Renal cortex interstitium (tissue), 15 donors: ENCODE measurements around the gene EIF5AL1. TPM values are rescaled to one million over a fixed set of nuclear protein-coding genes. Genes with fewer than 3 reads are reported as not detected.
"Not testable (repeated sequence)": the region's sequence is repeated elsewhere in the genome, so short reads cannot be mapped to it uniquely, and the experiment has no call there.

Source experiments
- DNase-seq, 11 donors: peaks; one replicate each; pipeline ENCODE4 v3.0.0-alpha.2; 2013; ENCODE audit warnings: low read depth in 9 of 11, low spot score in 4 of 11; ENCODE audit errors: extremely low read depth in 1 of 11
- long read RNA-seq, 16 experiments: transcript quantifications; one replicate each; lab custom pipeline, GENCODE V29; 2026
- polyA plus RNA-seq, 3 donors: library from polyadenylated mRNA; unstranded; fragments of 120-200 nt; gene quantifications; one replicate each; pipeline ENCODE4 v1.2.1, GENCODE V29; 2013; ENCODE audit not compliant: insufficient read length in 3 of 3

EIF5AL1 gene
- polyA plus RNA-seq: 1 to 10 TPM in 1 of 3 donors, under 1 TPM in 2; 0.12 to 1.6 (median 0.70) TPM
- long read RNA-seq, donor 1, transcript EIF5AL1-201 (1 exons, 3,840 nt): major isoform, 102 of 102 reads
- long read RNA-seq, donor 1, partial matches to known transcripts: 0 of 102 reads
- long read RNA-seq, donor 1, other reads (novel, unspliced or antisense): 0 of 102 reads
- long read RNA-seq, donor 2, transcript EIF5AL1-201 (1 exons, 3,840 nt): major isoform, 15 of 15 reads
- long read RNA-seq, donor 2, partial matches to known transcripts: 0 of 15 reads
- long read RNA-seq, donor 2, other reads (novel, unspliced or antisense): 0 of 15 reads
- long read RNA-seq, donor 3, transcript EIF5AL1-201 (1 exons, 3,840 nt): major isoform, 84 of 84 reads
- long read RNA-seq, donor 3, partial matches to known transcripts: 0 of 84 reads
- long read RNA-seq, donor 3, other reads (novel, unspliced or antisense): 0 of 84 reads
- long read RNA-seq, donor 4, transcript EIF5AL1-201 (1 exons, 3,840 nt): major isoform, 132 of 132 reads
- long read RNA-seq, donor 4, partial matches to known transcripts: 0 of 132 reads
- long read RNA-seq, donor 4, other reads (novel, unspliced or antisense): 0 of 132 reads
- long read RNA-seq, donor 5: 0 reads
- long read RNA-seq, donor 6, transcript EIF5AL1-201 (1 exons, 3,840 nt): major isoform, 28 of 28 reads
- long read RNA-seq, donor 6, partial matches to known transcripts: 0 of 28 reads
- long read RNA-seq, donor 6, other reads (novel, unspliced or antisense): 0 of 28 reads
- long read RNA-seq, donor 7, transcript EIF5AL1-201 (1 exons, 3,840 nt): major isoform, 58 of 58 reads
- long read RNA-seq, donor 7, partial matches to known transcripts: 0 of 58 reads
- long read RNA-seq, donor 7, other reads (novel, unspliced or antisense): 0 of 58 reads
- long read RNA-seq, donor 8, transcript EIF5AL1-201 (1 exons, 3,840 nt): major isoform, 57 of 57 reads
- long read RNA-seq, donor 8, partial matches to known transcripts: 0 of 57 reads
- long read RNA-seq, donor 8, other reads (novel, unspliced or antisense): 0 of 57 reads
- long read RNA-seq, donor 9, transcript EIF5AL1-201 (1 exons, 3,840 nt): major isoform, 31 of 31 reads
- long read RNA-seq, donor 9, partial matches to known transcripts: 0 of 31 reads
- long read RNA-seq, donor 9, other reads (novel, unspliced or antisense): 0 of 31 reads
- long read RNA-seq, donor 10, transcript EIF5AL1-201 (1 exons, 3,840 nt): major isoform, 23 of 23 reads
- long read RNA-seq, donor 10, partial matches to known transcripts: 0 of 23 reads
- long read RNA-seq, donor 10, other reads (novel, unspliced or antisense): 0 of 23 reads
- long read RNA-seq, donor 11, transcript EIF5AL1-201 (1 exons, 3,840 nt): major isoform, 76 of 76 reads
- long read RNA-seq, donor 11, partial matches to known transcripts: 0 of 76 reads
- long read RNA-seq, donor 11, other reads (novel, unspliced or antisense): 0 of 76 reads
- long read RNA-seq, donor 12, transcript EIF5AL1-201 (1 exons, 3,840 nt): major isoform, 23 of 23 reads
- long read RNA-seq, donor 12, partial matches to known transcripts: 0 of 23 reads
- long read RNA-seq, donor 12, other reads (novel, unspliced or antisense): 0 of 23 reads
- long read RNA-seq, donor 13: 0 reads
- long read RNA-seq, donor 14, transcript EIF5AL1-201 (1 exons, 3,840 nt): major isoform, 47 of 47 reads
- long read RNA-seq, donor 14, partial matches to known transcripts: 0 of 47 reads
- long read RNA-seq, donor 14, other reads (novel, unspliced or antisense): 0 of 47 reads
- long read RNA-seq, donor 15, transcript EIF5AL1-201 (1 exons, 3,840 nt): major isoform, 11 of 11 reads
- long read RNA-seq, donor 15, partial matches to known transcripts: 0 of 11 reads
- long read RNA-seq, donor 15, other reads (novel, unspliced or antisense): 0 of 11 reads
- long read RNA-seq, donor 16, transcript EIF5AL1-201 (1 exons, 3,840 nt): major isoform, 66 of 66 reads
- long read RNA-seq, donor 16, partial matches to known transcripts: 0 of 66 reads
- long read RNA-seq, donor 16, other reads (novel, unspliced or antisense): 0 of 66 reads

DNA sequence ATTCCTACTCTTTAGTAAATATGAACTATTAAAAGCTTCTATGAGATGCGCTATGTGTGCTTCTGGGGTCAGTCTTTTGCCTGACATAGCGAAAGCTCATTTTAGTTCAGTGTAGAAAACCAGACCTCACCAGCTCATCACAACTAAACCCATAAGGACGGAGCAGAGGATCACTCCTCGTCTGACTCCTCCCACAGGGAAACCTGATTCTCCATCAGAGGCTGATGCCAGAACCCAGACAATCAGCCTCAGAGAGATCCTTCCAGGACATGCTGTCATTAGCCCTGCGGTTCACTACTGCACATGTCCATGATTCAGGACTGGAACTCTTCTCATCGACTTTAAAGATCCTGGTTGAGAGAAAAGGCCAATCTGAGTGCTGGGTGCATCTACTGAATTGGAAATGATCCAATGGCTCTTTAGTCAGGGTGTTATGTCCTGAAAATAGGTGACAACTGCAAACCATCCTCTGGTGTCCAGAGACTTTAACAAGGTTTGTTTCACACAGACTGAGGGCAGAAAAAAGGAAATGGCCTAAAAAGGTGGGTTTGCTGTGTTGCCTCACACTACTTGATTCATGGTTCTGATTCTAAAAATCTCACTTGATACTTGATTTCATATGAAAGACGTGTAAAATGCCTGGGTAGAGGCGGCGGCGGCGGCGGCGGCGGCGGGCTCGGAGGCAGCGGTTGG is at the start of gene EIF5AL1:
TSS of gene EIF5AL1 (plus strand) at position 643 of the 693 bp plus-strand sequence. CDS start 117 bp downstream, outside the sequence.
- DNase-seq: not testable (repeated sequence)

GRCh38 chr10:79463578-79464496 is 48.5 kb upstream of the EIF5AL1 start:
- no peak for DNase-seq

- no peak for DNase-seq
Observed at GRCh38 chr10:79465341-79465740, 47.0 kb upstream of the EIF5AL1 start.

GRCh38 chr10:79468015-79468560 is 44.2 kb upstream of the EIF5AL1 start:
- DNase-seq: no peak

GRCh38 chr10:79468841-79469585 is 43.3 kb upstream of the EIF5AL1 start:
- DNase-seq: no peak

DNA sequence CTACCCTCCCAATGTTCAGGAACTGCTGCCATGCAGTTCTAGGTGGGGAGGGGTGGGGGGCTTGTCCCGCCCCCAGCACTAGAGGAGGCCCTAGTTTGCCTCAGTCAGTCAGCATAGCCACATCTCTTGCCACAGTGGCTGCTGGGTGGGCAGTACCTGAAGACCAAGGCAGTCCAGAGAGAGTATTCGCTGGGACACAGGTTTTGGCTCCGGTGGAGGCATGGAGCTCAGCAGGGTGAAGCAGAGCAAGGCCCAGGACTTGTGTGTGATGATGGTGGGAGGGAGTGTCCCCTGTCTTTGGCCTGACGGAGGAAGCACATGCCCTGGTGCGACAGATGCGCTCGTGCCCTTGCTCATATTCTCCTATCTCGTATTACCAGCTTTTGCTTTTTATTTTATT is 42.2 kb upstream of the EIF5AL1 start:
- no peak for DNase-seq

DNA sequence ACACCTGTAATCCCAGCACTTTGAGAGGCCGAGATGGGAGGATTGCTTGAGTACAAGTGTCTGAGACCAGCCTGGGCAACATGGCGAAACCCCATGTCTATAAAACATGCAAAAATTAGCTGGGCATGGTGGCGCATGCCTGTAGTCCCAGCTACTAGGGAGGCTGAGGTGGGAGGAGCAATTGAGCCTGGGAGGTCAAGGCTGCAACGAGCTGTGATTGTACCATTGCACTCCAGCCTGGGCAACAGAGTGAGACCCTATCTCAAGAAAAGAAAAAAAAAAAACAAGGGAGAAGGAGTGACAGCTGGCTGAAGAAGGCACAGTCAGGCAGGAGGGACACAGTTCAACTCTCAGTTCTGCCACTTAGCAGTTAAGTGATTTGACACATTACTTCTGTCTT is 40.6 kb upstream of the EIF5AL1 start:
- no peak for DNase-seq

DNA sequence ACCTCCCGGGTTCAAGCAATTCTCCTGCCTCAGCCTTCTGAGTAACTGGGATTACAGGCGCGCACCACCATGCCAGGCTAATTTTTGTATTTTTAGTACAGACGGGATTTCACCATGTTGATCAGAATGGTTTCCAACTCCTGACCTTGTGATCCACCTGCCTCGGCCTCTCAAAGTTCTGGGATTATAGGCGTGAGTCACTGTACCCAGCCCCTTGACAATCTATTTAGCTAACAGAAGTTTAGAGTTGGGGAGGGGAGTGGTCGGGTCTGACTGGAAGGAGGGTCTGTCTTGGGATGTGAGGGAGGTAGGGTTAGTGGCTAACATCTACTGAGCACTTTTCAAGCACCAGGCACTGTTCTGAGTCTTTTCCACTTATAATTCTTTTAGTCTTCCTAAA is 39.9 kb upstream of the EIF5AL1 start:
- no peak for DNase-seq

- no peak for DNase-seq
Observed at GRCh38 chr10:79472951-79473350, 39.4 kb upstream of the EIF5AL1 start.

DNA sequence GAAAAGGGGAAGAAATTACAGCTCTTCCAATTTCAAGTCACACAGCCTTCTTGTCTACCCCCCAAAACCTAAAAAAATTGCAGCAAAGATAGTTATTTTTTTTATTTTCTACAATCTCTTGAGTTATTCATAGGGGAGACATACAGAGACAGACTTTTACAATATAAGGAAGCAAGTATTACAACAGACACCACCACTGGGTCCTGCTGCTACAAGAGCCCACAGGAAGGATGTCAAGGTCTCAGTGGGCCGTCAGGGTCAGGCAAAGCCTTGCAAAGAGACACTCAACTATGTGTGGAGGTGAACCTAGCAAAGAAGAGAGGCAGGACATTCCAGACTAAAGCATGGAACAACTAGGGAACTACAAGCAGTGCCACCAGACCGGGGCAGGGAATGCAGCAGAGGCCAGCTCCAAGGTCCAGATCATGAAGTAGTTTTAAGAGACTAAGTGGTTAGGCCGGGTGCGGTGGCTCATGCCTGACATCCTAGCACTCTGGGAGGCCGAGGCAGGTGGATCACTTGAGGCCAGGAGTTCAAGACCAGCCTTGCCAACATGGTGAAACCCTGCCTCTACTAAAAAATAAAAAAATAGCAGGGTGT is 38.7 kb upstream of the EIF5AL1 start:
- DNase-seq: no peak

- no peak for DNase-seq
Observed at GRCh38 chr10:79475119-79475653, 37.1 kb upstream of the EIF5AL1 start.

- DNase-seq: no peak
Observed at GRCh38 chr10:79475877-79476276, 36.5 kb upstream of the EIF5AL1 start.

- DNase-seq: no peak
Observed at GRCh38 chr10:79476645-79477044, 35.7 kb upstream of the EIF5AL1 start.

DNA sequence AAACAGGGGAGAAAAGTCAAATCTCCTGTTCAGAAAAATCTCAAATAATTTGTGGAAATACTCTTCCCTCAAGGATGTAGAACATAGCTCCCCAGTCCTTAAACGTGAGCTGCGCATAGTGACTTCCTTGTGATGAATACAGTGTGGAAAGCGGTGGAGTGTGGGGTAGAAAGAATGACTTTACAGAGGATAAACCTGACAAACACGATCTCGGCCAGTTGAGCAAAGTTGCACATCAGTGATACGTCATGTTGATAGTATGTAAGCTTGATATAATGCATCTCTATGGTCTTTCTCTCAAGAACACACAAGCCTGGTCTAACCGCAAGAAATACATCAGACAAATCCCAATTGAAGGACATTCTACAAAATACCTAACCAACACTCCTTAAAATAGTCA is 34.9 kb upstream of the EIF5AL1 start:
- DNase-seq: no peak
